Measurements from ENCODE around the gene GABRR3.
A peak's percentile ranks its signal among the peaks of the same experiment; 100 is the strongest.

GABRR3 gene

DNA sequence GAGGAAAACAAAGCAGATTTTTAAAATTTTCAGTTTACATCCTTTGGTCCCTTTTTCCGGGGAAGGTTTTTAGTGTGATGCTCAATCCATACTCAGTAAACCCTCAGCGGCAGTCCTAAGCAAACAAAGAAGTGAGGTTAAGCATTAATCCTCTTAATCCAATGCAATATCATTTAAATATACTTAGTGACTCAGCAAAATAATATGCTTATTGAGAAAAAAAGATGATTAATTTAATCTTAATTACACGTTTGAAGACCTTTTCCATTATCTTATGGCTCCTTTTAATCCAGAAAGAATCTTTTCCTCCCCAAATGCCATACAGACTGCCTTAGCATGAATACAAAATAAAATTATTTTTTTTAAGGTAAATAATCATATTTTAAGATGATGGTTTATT, at the start of gene GABRR3:
GABRR3 (minus strand) TSS at position 108 of the 400 bp plus-strand sequence. CDS start 328 bp downstream, outside the sequence.
- DNase-seq (ENCODE audit: low spot score), result no peak

GRCh38 chr3:98073486-98073885, 38.4 kb upstream of the GABRR3 start:
- DNase-seq (ENCODE audit: low spot score), result no peak

DNA sequence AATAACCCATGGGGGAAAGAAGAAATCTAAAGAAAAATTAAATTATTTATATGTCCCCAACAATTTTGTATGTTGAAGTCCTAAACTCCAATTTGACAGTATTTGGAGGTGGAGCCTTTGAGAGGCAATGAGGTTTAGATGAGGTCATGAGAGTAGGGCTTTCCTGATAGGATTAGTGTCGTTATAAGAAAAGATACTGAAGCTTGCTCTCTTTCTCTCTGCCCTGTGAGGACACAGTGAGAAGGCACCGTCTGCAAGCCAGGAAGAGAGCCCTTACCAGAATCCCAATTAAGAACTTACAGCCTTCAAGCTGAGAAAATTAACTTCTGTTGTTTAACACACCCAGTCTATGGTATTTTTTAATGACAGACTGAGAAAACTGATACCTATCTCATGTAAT, 35.7 kb upstream of the GABRR3 start:
- DNase-seq (ENCODE audit: low spot score), result no peak

- DNase-seq (ENCODE audit: low spot score), result no peak
Observed at GRCh38 chr3:98068824-98069223, 33.7 kb upstream of the GABRR3 start.

DNA sequence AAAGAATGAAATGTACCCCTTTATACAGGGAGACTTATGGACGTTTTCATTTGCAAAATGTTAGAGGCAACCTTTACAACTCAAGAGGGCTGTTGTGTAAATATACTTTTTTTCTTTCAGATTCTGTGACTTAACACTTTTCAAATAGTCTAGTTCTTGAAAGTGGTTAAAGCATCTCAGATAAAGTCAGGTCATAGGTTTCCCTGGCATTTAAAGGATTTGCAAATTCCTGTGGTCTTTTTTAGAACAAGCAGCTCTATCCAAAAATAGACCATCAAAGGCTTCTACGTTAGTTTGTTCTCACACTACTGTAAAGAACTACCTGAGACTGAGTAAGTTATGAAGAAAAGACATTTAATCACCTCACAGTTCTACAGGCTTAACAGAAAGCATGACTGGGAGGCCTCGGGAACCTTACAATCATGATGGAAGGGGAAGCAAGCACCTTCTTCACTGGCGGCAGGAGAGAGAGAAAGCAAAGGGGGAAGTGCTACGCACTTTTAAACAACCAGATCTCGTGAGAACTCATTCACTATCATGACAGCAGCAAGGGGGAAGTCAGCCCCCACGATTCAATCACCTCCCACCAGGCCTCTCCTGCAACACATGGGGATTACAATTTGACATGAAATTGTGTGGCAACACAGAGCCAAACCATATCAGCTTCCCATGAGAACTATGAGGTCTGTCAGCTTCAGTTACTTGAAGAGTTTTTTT, 23.3 kb upstream of the GABRR3 start:
- no peak for DNase-seq (ENCODE audit: low spot score)

DNA sequence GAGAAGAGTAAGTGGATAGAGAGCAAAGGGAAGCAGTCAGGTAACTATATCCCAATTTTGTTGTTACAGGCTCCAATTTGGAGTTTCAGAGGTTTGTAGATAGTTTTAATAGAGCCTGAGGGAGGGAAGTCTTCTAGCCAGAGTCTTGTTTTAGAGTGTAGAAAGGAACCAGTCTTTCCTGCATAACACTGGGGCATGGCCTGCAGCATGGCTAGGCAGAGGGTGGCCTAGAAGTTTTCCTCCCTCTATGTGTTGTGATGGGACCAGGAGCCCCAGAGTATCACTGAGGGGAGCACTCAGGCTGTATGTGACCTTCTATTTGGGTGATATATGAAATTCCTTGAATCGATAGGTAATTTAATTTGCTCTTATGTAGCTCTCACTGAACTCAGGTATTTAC, 22.5 kb upstream of the GABRR3 start:
- no peak for DNase-seq (ENCODE audit: low spot score)

DNA sequence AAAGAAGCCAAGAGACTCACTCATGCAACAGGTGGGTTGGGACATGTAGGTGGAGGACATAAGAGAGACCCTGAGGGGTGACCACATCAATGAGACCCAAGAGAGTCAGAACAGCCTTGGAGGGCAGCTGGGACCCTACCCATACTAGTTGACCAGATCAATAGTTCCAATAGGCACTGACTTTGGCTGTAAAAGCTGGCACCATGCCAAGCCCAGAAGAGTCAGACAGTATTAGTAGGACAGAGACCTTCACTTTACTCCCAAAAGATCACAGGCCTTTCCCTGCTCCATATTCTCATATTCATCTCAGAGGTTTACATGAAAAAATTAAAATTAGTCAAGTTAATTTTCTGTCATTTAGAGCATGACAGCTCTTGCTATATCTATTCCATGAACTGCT, 20.9 kb upstream of the GABRR3 start:
- no peak for DNase-seq (ENCODE audit: low spot score)

GRCh38 chr3:98049271-98049670, 14.2 kb upstream of the GABRR3 start:
- no peak for DNase-seq (ENCODE audit: low spot score)

DNA sequence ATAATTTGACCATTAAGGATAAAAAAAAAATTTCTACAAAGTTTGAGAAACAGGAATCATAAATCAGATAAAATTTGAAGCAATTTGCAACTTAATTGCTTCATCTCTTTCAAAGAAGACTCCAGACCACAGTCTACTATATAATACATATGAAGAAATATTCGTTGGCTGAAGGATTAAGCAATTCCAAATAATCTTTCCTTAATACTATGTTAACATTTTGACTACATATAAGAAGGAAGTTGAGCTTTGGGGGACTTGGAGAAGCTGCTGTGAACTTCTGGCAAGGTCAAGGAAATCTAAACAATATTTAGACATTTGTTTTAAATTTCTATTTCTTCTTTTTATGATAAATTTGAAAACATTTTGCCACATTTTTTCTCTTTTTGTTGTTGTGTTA, 13.5 kb upstream of the GABRR3 start:
- DNase-seq (ENCODE audit: low spot score), result no peak

GRCh38 chr3:98041350-98041749, 6.2 kb upstream of the GABRR3 start:
- no peak for DNase-seq (ENCODE audit: low spot score)

DNA sequence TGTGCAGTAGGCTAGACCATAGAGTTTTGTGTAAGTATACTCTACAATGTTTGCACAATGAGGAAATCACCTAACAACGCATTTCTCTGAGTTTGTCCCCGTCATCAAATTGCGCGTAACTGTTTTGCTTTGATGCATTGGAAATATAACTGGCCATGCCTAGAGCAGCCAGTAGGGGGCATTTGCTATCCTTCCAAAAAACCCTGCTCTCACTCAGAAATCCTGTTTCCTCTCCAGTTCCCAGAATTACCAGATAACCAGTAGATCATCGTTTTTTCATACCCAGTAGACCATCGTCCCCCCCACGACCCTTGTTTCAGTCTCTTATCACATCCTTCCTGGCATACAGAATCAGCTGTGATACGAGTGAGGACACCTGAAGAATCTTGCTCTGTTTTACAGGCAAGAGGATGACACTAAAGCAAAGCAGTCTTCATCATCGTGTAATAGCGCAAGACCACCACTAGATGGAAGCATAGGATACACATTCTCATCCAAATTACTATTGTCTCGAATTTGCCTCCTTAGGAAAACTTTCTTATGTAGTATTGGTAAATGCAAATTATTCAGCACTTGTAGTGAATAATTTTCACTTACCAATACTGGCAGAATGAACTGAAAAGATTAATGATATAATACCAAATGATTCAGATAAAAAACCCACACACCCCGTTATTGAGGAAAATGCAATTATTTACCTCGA, 4.4 kb upstream of the GABRR3 start:
- DNase-seq (ENCODE audit: low spot score), result peak; percentile 91

- no peak for DNase-seq (ENCODE audit: low spot score)
Observed at GRCh38 chr3:98038876-98039275, 3.8 kb upstream of the GABRR3 start.

DNA sequence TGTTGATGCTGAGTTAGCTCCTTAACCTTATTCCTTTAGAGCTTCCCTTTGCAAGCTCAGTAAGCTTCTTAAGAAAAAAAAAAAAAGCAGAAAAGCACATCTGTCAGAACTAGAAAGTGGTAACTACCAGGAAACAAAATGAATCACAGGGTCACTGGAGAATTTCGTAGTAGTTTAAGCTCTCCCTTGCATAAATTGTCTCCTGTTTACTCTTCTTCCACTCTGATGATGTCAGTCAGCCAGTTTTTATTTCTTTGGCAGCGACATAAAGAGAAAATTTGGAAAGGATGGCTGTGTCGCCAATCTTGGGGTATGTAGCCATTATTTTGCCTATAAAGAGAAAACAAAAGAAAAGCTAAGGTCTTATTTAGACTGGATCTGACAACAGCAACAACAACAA, 3.2 kb upstream of the GABRR3 start:
- no peak for DNase-seq (ENCODE audit: low spot score)

GRCh38 chr3:98034486-98034885, 629 bp downstream of the GABRR3 start:
- DNase-seq (ENCODE audit: low spot score), result no peak

GRCh38 chr3:98034036-98034435, 1.1 kb downstream of the GABRR3 start:
- DNase-seq (ENCODE audit: low spot score), result no peak

DNA sequence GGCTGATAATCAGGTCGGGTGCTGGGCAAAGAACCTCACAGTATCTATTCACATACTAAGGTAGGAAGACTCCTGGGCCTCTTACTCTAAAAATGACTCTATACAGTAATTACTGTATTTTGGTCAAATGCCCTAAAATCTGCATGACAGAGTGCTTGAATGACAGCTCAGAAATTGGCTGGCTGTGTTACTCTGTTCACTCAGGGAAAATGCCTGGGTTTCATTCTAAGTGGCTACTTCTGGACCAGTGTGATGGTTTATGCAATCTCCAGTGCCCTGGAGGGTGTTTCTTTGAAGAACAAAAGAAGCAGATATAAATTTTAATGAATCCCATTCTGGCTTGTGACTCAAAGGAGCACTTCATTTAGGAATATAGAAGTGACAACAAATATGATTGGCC, 2.2 kb downstream of the GABRR3 start:
- DNase-seq (ENCODE audit: low spot score), result no peak

DNA sequence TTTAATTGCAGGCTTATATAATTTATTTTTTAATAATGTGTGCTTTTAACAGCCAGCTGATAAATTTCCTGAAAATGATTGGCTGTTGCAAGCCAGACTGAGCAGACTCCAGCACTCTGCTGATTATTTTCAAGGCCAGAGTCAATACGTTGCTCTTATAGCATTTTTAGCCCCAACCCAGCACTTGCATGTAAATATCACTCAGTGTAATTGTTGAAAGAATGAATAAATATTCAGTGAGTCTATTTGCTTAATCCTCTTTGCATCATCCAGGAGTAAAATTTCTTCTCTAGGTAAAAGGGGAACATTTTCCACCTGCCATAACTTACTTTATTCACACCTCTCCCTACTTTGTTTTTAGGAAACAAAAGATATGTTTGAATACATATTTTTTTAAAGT, 2.9 kb downstream of the GABRR3 start:
- DNase-seq (ENCODE audit: low spot score), result no peak

GRCh38 chr3:98029083-98029482, 6.0 kb downstream of the GABRR3 start:
- no peak for DNase-seq (ENCODE audit: low spot score)

DNA sequence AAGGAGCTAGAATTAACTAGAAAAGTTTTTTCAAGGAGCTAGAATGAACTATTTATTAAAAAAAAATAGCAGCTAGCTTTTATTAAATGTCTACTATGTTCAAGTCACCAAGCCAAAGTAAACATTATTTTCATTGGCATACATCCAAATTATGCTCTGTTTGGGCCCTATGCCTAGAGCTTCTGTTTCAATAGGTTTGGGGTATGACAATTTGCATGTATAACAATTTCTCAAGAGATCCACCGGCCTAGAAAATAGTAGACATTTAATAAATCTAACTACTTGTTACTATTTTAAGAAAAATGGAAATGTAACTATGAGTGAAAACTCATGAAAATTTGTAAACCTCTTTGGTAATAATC, 8.0 kb downstream of the GABRR3 start:
- DNase-seq (ENCODE audit: low spot score), result no peak

DNA sequence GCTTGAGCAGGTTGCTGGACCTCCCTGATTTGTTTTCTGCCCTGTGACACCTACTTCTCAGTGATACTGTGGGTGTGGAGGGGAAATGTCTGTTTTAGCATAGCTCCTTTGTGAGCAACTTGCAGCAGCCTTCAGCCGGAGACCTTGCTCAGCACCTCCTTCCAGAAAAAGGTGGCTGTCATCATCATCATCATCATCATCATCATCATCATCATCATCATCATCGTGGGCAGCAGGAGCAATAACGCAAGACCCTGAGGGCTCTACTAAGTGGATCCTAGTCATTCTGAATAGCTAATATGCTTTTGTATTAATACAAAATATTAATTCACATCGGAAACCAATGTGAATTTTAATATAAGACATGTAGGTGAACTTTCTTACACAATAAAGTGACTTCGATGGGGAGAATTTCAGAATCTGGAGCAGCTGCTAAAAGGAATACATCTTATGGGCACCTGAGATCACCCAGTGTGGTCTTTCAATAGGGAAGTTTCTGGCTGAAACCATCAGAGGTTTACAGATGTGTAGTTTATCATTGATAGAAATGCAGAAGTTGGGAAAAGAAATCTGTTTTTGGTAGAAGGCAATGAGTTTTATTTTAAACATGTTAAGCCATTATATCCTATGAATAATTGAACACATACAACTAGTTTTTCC, 8.6 kb downstream of the GABRR3 start:
- DNase-seq (ENCODE audit: low spot score), result no peak

- no peak for DNase-seq (ENCODE audit: low spot score)
Observed at GRCh38 chr3:98025392-98025945, 9.6 kb downstream of the GABRR3 start.

DNA sequence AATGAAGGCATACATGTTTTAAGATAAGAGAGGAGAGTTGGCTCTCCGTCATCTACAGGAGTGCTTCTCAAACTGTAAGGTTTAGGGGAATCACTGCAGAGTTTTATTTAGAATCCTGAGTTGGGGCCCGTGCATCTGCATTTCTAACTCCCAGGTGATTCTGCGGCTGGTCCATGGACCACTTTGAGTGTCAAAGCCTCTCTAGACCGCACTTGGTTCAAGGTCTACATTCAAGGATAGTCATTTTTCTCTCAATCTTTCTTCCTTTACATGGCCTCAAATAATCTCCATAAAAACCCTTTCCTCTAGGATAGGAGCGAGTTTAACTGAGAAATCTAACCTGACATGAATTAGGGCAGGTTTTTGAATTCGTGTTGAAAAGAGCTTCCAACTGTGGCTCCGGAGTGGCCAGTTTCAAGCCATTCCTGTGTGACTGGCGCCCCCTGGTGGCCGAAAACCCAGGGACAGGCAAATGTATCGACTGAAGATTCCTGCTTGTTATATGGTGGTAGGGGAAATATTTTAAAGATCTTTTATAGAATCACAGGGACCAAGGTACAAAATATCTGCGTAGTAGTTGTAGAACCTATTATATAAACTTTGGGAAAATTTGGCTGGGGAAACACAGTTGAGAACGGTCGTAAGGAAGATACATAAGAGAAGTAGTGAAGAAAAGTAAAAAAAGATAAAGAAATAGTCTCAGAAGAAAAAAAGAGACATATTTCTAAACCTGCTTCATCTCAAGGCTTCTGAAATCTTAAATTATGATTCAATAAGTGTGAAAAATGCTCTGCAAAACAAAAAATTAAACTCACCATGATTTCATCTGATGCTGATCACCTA, 11.9 kb downstream of the GABRR3 start:
- peak; percentile 88 for DNase-seq (ENCODE audit: low spot score)

All from Ammon's horn (tissue), 1 donor.